Measurements from ENCODE around the gene C21orf91.
A peak's percentile ranks its signal among the peaks of the same experiment; 100 is the strongest.

Gene C21orf91

GRCh38 chr21:17819877-17820229, 697 bp upstream of the C21orf91 start:
- peak; percentile 87 for DNase-seq (ENCODE audit: low read depth)
- peak overlapping the region; percentile 69 for H3K4me3 ChIP-seq (ENCODE audit: low read depth, low read length)
- no peak for TF ChIP-seq CTCF (IDR thresholded peaks at IDR 0.05; ENCODE audit: insufficient read depth, low read depth, low read length, missing control alignments)

- no peak for TF ChIP-seq CTCF (IDR thresholded peaks at IDR 0.05; ENCODE audit: insufficient read depth, low read depth, low read length, missing control alignments)
- DNase-seq (ENCODE audit: low read depth), result peak; percentile 64
- peak overlapping the region; percentile 69 for H3K4me3 ChIP-seq (ENCODE audit: low read depth, low read length)
Measured at GRCh38 chr21:17818186-17819113, 706 bp downstream of the C21orf91 start.

GRCh38 chr21:17813353-17813752, 5.8 kb downstream of the C21orf91 start:
- no peak overlapping the region for H3K4me3 ChIP-seq (ENCODE audit: low read depth, low read length)
- no peak for DNase-seq (ENCODE audit: low read depth)
- no peak for TF ChIP-seq CTCF (IDR thresholded peaks at IDR 0.05; ENCODE audit: insufficient read depth, low read depth, low read length, missing control alignments)

GRCh38 chr21:17805966-17806365, 13.2 kb downstream of the C21orf91 start:
- no peak for TF ChIP-seq CTCF (IDR thresholded peaks at IDR 0.05; ENCODE audit: insufficient read depth, low read depth, low read length, missing control alignments)
- no peak for DNase-seq (ENCODE audit: low read depth)
- no peak overlapping the region for H3K4me3 ChIP-seq (ENCODE audit: low read depth, low read length)

- no peak overlapping the region for H3K4me3 ChIP-seq (ENCODE audit: low read depth, low read length)
- no peak for DNase-seq (ENCODE audit: low read depth)
- no peak for TF ChIP-seq CTCF (IDR thresholded peaks at IDR 0.05; ENCODE audit: insufficient read depth, low read depth, low read length, missing control alignments)
Measured at GRCh38 chr21:17803536-17803935, 15.6 kb downstream of the C21orf91 start.

GRCh38 chr21:17802572-17802971, 16.6 kb downstream of the C21orf91 start:
- H3K4me3 ChIP-seq (ENCODE audit: low read depth, low read length), result no peak overlapping the region
- DNase-seq (ENCODE audit: low read depth), result no peak
- no peak for TF ChIP-seq CTCF (IDR thresholded peaks at IDR 0.05; ENCODE audit: insufficient read depth, low read depth, low read length, missing control alignments)
